Testis (tissue), 3 donors: ENCODE results near the gene ZNF823. TPM values are rescaled to one million over a fixed set of nuclear protein-coding genes. Genes with fewer than 3 reads are reported as not detected.

Experiments
- DNase-seq: peaks from one replicate; pipeline ENCODE4 v3.0.0-alpha.2; 2019
- H3K27ac ChIP-seq, 2 donors: fragments of 200-600 bp; sonication (generic); one replicate each; pipeline ENCODE4 v1.5.1; 2019
- H3K27me3 ChIP-seq: fragments of 200-600 bp; sonication (generic); one replicate; pipeline ENCODE4 v1.5.1; 2019
- H3K36me3 ChIP-seq: fragments of 200-600 bp; sonication (generic); one replicate; pipeline ENCODE4 v1.5.1; 2017; ENCODE audit warnings: low read depth; ENCODE audit errors: missing control alignments
- H3K4me1 ChIP-seq: fragments of 200-600 bp; sonication (generic); one replicate; pipeline ENCODE4 v1.5.1; 2019
- H3K4me3 ChIP-seq, 2 donors: fragments of 200-600 bp; sonication (generic); one replicate each; pipeline ENCODE4 v1.5.1; 2017 to 2019
- H3K9me3 ChIP-seq: fragments of 200-600 bp; sonication (generic); one replicate; pipeline ENCODE4 v1.5.1; 2017
- POLR2A ChIP-seq: fragments of 450-650 bp; IDR thresholded peaks from one replicate; pipeline ENCODE4 v1.6.1; 2017; ENCODE audit warnings: antibody characterized with exemption, mild to moderate bottlenecking, moderate library complexity
- WGBS, 2 donors: methylation state at CpG; one replicate each; pipeline ENCODE4 v1.1.5; 2018; 5-methylcytosine and 5-hydroxymethylcytosine counted together
- intact Hi-C: fragments of 100-400 bp; cut with DNase I; formaldehyde crosslinking; loops from one replicate; pipeline ENCODE4 v1.15.1; 2023; ENCODE audit warnings: low total_unique reads
- polyA plus RNA-seq: library from polyadenylated mRNA; stranded (reverse); fragments of 350-450 nt; fragmentation: Illumina TruSeq; extraction: RNeasy Lipid Tissue Mini Kit (QIAGEN cat#74804); gene quantifications from one replicate; pipeline ENCODE4 v1.2.3, GENCODE V29; 2014; ENCODE audit warnings: low read depth, low replicate concordance; ENCODE audit not compliant: insufficient read depth
- small RNA-seq, 2 donors: library from RNA; depleted of rRNA; stranded (forward); fragments of <200 nt; gene quantifications; one replicate each; pipeline ENCODE3, GENCODE V24; 2016
- total RNA-seq, 2 donors: library from RNA; depleted of rRNA; stranded (reverse); fragments of >200 nt; gene quantifications; one replicate each; pipeline ENCODE4 v1.2.3, GENCODE V29; 2016
- TF ChIP-seq, protein P1 (sequence below), 3 experiments: fragments of 450-650 bp in 2 of 3; fragments of 200-600 bp in 1 of 3; sonication (generic) in 1 of 3; IDR thresholded peaks; one replicate each; pipeline ENCODE4 v1.5.1; 2016 to 2019; ENCODE audit warnings: antibody characterized with exemption in 3 of 3, mild to moderate bottlenecking in 2 of 3, moderate library complexity in 1 of 3

Gene ZNF823
- total and polyA plus RNA-seq, 3 donors from 2014 or later = 1.6 to 5.2 (median 2.1) TPM

GRCh38 chr19:11674067-11674492 is 64.7 kb downstream of the ZNF823 start:
- intact Hi-C loops = no loop called here
- 12 to 20% methylated on average over 8 to 26 of the region's 26 CpGs for WGBS, 2 donors
- peak overlapping the region; percentile 34 to 53 for H3K4me3 ChIP-seq

DNA sequence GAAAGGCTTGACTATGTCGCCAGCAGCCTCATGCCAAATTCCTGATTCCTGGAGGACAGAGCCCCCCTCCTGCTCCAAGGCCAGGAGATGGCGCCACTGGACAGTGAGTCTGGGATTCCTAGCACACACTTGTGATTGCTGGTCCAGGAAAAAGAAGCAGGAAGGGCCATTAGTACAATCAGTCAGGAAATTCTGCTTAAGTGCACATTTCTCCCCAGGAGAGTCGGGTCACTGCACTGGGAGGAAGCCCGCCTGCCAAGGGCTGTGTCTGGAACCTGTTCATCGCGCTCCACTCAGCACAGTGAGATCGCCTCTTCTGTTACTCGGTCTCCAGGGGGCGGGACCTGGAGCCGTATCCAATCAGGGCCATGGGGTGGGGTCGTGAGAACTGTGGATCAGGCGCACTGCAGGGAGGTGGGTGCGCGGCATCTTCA is 65.1 kb downstream of the ZNF823 start:
- intact Hi-C loops = no loop called here
- Histone ChIP-seq H3K27me3 (no peaks in the 10 kb centered on the region), H3K4me1 (no peaks in the 10 kb centered on the region), H3K9me3 (no peaks in the 10 kb centered on the region), H3K27ac (no peak overlapping the region), H3K4me3 (peak overlapping the region; percentile 34 to 53), H3K36me3 (no peaks in the 10 kb centered on the region)
- DNase-seq = peak; percentile 84
- 5 to 9% methylated on average over 3 to 14 of the region's 14 CpGs for WGBS, 2 donors
- TF ChIP-seq POLR2A = no peak
- TF ChIP-seq, protein P1, sequence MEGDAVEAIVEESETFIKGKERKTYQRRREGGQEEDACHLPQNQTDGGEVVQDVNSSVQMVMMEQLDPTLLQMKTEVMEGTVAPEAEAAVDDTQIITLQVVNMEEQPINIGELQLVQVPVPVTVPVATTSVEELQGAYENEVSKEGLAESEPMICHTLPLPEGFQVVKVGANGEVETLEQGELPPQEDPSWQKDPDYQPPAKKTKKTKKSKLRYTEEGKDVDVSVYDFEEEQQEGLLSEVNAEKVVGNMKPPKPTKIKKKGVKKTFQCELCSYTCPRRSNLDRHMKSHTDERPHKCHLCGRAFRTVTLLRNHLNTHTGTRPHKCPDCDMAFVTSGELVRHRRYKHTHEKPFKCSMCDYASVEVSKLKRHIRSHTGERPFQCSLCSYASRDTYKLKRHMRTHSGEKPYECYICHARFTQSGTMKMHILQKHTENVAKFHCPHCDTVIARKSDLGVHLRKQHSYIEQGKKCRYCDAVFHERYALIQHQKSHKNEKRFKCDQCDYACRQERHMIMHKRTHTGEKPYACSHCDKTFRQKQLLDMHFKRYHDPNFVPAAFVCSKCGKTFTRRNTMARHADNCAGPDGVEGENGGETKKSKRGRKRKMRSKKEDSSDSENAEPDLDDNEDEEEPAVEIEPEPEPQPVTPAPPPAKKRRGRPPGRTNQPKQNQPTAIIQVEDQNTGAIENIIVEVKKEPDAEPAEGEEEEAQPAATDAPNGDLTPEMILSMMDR (IDR thresholded peaks at IDR 0.05) = peak; percentile 49 to 63 (median 53)

More at GRCh38 chr19:11674067-11674492, 64.7 kb downstream of the ZNF823 start:
- DNase-seq = no peak
- no peaks in the 10 kb centered on the region for H3K9me3 ChIP-seq
- no peaks in the 10 kb centered on the region for H3K4me1 ChIP-seq
- TF ChIP-seq, protein P1 (IDR thresholded peaks at IDR 0.05) = no peak
- no peak for TF ChIP-seq POLR2A
- no peaks in the 10 kb centered on the region for H3K36me3 ChIP-seq
- no peak overlapping the region for H3K27ac ChIP-seq
- no peaks in the 10 kb centered on the region for H3K27me3 ChIP-seq

Small RNAs within 50 kb of the gene (small RNA-seq; reads per million reads assigned to genes)
- 0 reads per million in 2 donors for gene ZNF833P

Other genes with a start within 250 kb of the ZNF823 start
- 10 to 100 TPM; 36.8 to 53.3 TPM for gene ZNF653, start 233.1 kb downstream of the ZNF823 start, total RNA-seq
- 45.9 TPM for gene ZNF653, start 233.1 kb downstream of the ZNF823 start, polyA plus RNA-seq
- gene ECSIT, start 209.8 kb downstream of the ZNF823 start, total RNA-seq = 10 to 100 TPM; 45.4 to 58.7 TPM
- gene ECSIT, start 209.8 kb downstream of the ZNF823 start, polyA plus RNA-seq = 28.9 TPM
- gene CNN1, start 200.1 kb downstream of the ZNF823 start, total RNA-seq = 100 to 1,000 TPM; 130 to 151 TPM
- gene CNN1, start 200.1 kb downstream of the ZNF823 start, polyA plus RNA-seq = 218 TPM
- 100 to 1,000 TPM; 131 to 184 TPM for gene ELOF1, start 179.7 kb downstream of the ZNF823 start, total RNA-seq
- gene ELOF1, start 179.7 kb downstream of the ZNF823 start, polyA plus RNA-seq = 262 TPM
- gene ACP5, start 161.3 kb downstream of the ZNF823 start, total RNA-seq = 1 to 10 TPM; 4.2 to 6.8 TPM
- 20.5 TPM for gene ACP5, start 161.3 kb downstream of the ZNF823 start, polyA plus RNA-seq
- 10 to 100 TPM; 15.5 to 17.2 TPM for gene ZNF627, start 141.5 kb downstream of the ZNF823 start, total RNA-seq
- gene ZNF627, start 141.5 kb downstream of the ZNF823 start, polyA plus RNA-seq = 16.7 TPM
- gene ZNF441, start 28.1 kb upstream of the ZNF823 start, total RNA-seq = 10 to 100 TPM; 11.6 to 13.8 TPM
- gene ZNF441, start 28.1 kb upstream of the ZNF823 start, polyA plus RNA-seq = 2.4 TPM
- 1 to 10 TPM in 1 of 2 donors, under 1 TPM in 1; 0.62 to 2.6 TPM for gene ZNF491, start 59.6 kb upstream of the ZNF823 start, total RNA-seq
- gene ZNF491, start 59.6 kb upstream of the ZNF823 start, polyA plus RNA-seq = 1.2 TPM
- gene ZNF440, start 75.3 kb upstream of the ZNF823 start, total RNA-seq = 10 to 100 TPM; 14.1 to 16.7 TPM
- gene ZNF440, start 75.3 kb upstream of the ZNF823 start, polyA plus RNA-seq = 11.3 TPM
- 10 to 100 TPM; 17.1 to 20.1 TPM for gene ZNF439, start 109.8 kb upstream of the ZNF823 start, total RNA-seq
- 5.9 TPM for gene ZNF439, start 109.8 kb upstream of the ZNF823 start, polyA plus RNA-seq
- gene ZNF69, start 148.8 kb upstream of the ZNF823 start, total RNA-seq = 10 to 100 TPM; 31.7 to 39.8 TPM
- 2.5 TPM for gene ZNF69, start 148.8 kb upstream of the ZNF823 start, polyA plus RNA-seq
- gene ZNF700, start 186.2 kb upstream of the ZNF823 start, total RNA-seq = 10 to 100 TPM; 22.0 to 26.1 TPM
- gene ZNF700, start 186.2 kb upstream of the ZNF823 start, polyA plus RNA-seq = 9.0 TPM
- gene ZNF763, start 226.1 kb upstream of the ZNF823 start, total RNA-seq = 1 to 10 TPM; 5.0 to 7.9 TPM
- 7.6 TPM for gene ZNF763, start 226.1 kb upstream of the ZNF823 start, polyA plus RNA-seq